ENCODE results near the gene NFATC2IP. TPM values are rescaled to one million over a fixed set of nuclear protein-coding genes. Genes with fewer than 3 reads are reported as not detected.

The NFATC2IP gene
- total and polyA plus RNA-seq, 9 of the 15 experiments (the other 6 are each of a cell fraction or from before 2014, with no cell fraction given): 15.6 to 106 (median 46.9) TPM

GRCh38 chr16:28905800-28906372, 44.9 kb upstream of the NFATC2IP start:
- DNase-seq (ENCODE audit: extremely low read depth in 1 of 4, low spot score in 3 of 4) (peak in 1 of 4 experiments; percentile 7), ATAC-seq (no peak; the same call in 2 of the 3 replicates), FAIRE-seq (no peak)
- Histone ChIP-seq H4K20me1 (replicated peaks; ENCODE audit: control insufficient read depth, insufficient read depth, low read length) (no peaks in the 10 kb centered on the region), H3K9me3 (replicated peaks; ENCODE audit: control insufficient read depth, insufficient read depth, low read depth, low read length) (no peaks in the 10 kb centered on the region), H3K36me3 (ENCODE audit: control insufficient read depth, insufficient read depth, low read length) (no peaks in the 10 kb centered on the region), H2AFZ (ENCODE audit: low read depth, low read length) (no peak overlapping the region), H3K4me1 (replicated peaks in 1 of 2; ENCODE audit: control insufficient read depth in 2 of 2, insufficient read depth in 2 of 2, low read length in 2 of 2) (peaks cover 0 to 30% of the 10 kb centered on the region in 2 experiments; a peak in 2 of 5 replicates), H3K4me2 (ENCODE audit: insufficient read depth, low read length) (no peak overlapping the region), H3K4me3 (no peak overlapping the region), H3K9me1 (ENCODE audit: control insufficient read depth, insufficient read depth, low read length) (peaks cover 4% of the 10 kb centered on the region), H3K79me2 (ENCODE audit: control insufficient read depth, insufficient read depth, low read length) (no peaks in the 10 kb centered on the region), H3K27ac (ENCODE audit: extremely low read depth, low read depth, low read length) (no peak overlapping the region), H3K9ac (ENCODE audit: insufficient read depth in 1 of 2, low read depth in 2 of 2, low read length in 2 of 2) (no peak overlapping the region; a peak in 1 of 4 replicates), H3K27me3 (ENCODE audit: control insufficient read depth in 2 of 2, insufficient read depth in 2 of 2, low read length in 2 of 2) (no peaks in the 10 kb centered on the region)
- no TSS peak for BruUV-seq (replicated peaks)
- POLR2A ChIA-PET: interaction anchor here (0.7 kb wide), 1 partner anchor 9 kb away, joined by 3 read pairs; no protein-coding TSS in a partner anchor
- intact Hi-C loops (cut with micrococcal nuclease): no loop called here
- CTCF ChIA-PET (ENCODE audit: low intra/inter-chr PET ratio): no interaction called here
- 52% methylated on average over 16 of the region's 24 CpGs for WGBS (ENCODE audit: insufficient coverage, low coverage, missing lambda C conversion rate)
- TF ChIP-seq DNMT1 (IDR thresholded peaks at IDR 0.05): no peak
- TF ChIP-seq NEUROD1 (IDR thresholded peaks at IDR 0.05; ENCODE audit: borderline replicate concordance, low read depth, low read length, partially characterized antibody): no peak
- no peak for TF ChIP-seq ZBTB33 (CRISPR knock-in tag; IDR thresholded peaks at IDR 0.05)
- no peak for TF ChIP-seq SMARCC2 (IDR thresholded peaks at IDR 0.05; ENCODE audit: low read depth)
- TF ChIP-seq ZBTB43 (CRISPR knock-in tag; IDR thresholded peaks at IDR 0.05): no peak
- TF ChIP-seq ZNF253 (CRISPR knock-in tag; conservative IDR thresholded peaks at IDR 0.05): no peak
- TF ChIP-seq KDM2B (CRISPR knock-in tag; IDR thresholded peaks at IDR 0.05): no peak
- no peak for TF ChIP-seq FOXA3 (CRISPR knock-in tag; conservative IDR thresholded peaks at IDR 0.05 in 1 of 2, IDR thresholded peaks at IDR 0.05 in 1 of 2)
- no peak for TF ChIP-seq DEAF1 (CRISPR knock-in tag; IDR thresholded peaks at IDR 0.05)
- no peak for TF ChIP-seq MBD2 (IDR thresholded peaks at IDR 0.05; ENCODE audit: borderline replicate concordance, low read depth)
- in situ Hi-C loops (cut with MboI): no loop called here

Data from K562 (cell line).